A549 (cell line): ENCODE data around the gene CFAP43. TPM values are rescaled to one million over a fixed set of nuclear protein-coding genes. Genes with fewer than 3 reads are reported as not detected.
A peak's percentile ranks its signal among the peaks of the same experiment; 100 is the strongest.

Experiments used
- ATAC-seq, 2 experiments: fragments of 200-7000 bp in 1 of 2; fragments of >200 bp in 1 of 2; cut with Nextera tagmentation in 1 of 2; cut with Tn5 transposase in 1 of 2; 3 replicates each; pipeline versions ENCODE4 v1.8.0 to v1.9.1; 2018 to 2020; ENCODE audit warnings: mild to moderate bottlenecking in 1 of 2, moderate library complexity in 1 of 2
- CTCF ChIA-PET: fragments of 300-600 bp; sonication (Branson Sonifier 250); formaldehyde crosslinking; extraction: SDS; loops from one replicate; lab custom pipeline; 2021; ENCODE audit warnings: antibody characterized with exemption, inconsistent platforms; lab: Yijun Ruan, JAX
- POLR2A ChIA-PET: fragments of 350-600 bp; formaldehyde crosslinking; extraction: SDS; loops from one replicate; lab custom pipeline; 2021; ENCODE audit warnings: antibody characterized with exemption, inconsistent platforms; lab: Yijun Ruan, JAX
- DNase-seq, 2 experiments: peaks; one replicate each; pipeline versions ENCODE4 v3.0.0 to v3.0.0-alpha.2; 2011 to 2016; ENCODE audit warnings: low read depth in 1 of 2, low spot score in 1 of 2
- FAIRE-seq: peaks from 2 replicates; lab custom pipeline; 2011; peaks lifted over from hg19 to GRCh38; lab: Jason Lieb, UNC
- H3K27ac ChIP-seq, 2 experiments: fragments of >200 bp; sonication (Bioruptor Twin); formaldehyde crosslinking; 3 replicates each; pipeline ENCODE4 v1.5.1; 2016 to 2017
- H3K4me1 ChIP-seq: fragments of >200 bp; sonication (Bioruptor Twin); formaldehyde crosslinking; 3 replicates; pipeline ENCODE4 v1.6.1; 2016
- H3K4me2 ChIP-seq: fragments of >200 bp; sonication (Bioruptor Twin); formaldehyde crosslinking; 3 replicates; pipeline ENCODE4 v1.6.1; 2016
- H3K4me3 ChIP-seq: fragments of >200 bp; sonication (Bioruptor Twin); formaldehyde crosslinking; 3 replicates; pipeline ENCODE4 v1.5.1; 2016
- H3K9me3 ChIP-seq: fragments of >200 bp; sonication (Bioruptor Twin); formaldehyde crosslinking; 3 replicates; pipeline ENCODE4 v1.6.1; 2016
- BCL3 ChIP-seq: fragments of >200 bp; sonication (Bioruptor Twin); formaldehyde crosslinking; IDR thresholded peaks from 3 replicates; pipeline ENCODE4 v1.6.1; 2016
- BHLHE40 ChIP-seq: IDR thresholded peaks from 2 replicates; pipeline ENCODE4 v1.6.1; 2012; ENCODE audit warnings: low read depth, low read length, inconsistent platforms
- CBX2 ChIP-seq: fragments of 200-600 bp; sonication (generic); IDR thresholded peaks from 2 replicates; pipeline ENCODE4 v1.6.1; 2016; ENCODE audit warnings: low read depth, mild to moderate bottlenecking, borderline replicate concordance
- CEBPB ChIP-seq, 2 experiments: fragments of >200 bp in 1 of 2; sonication (Bioruptor Twin) in 1 of 2; formaldehyde crosslinking in 1 of 2; IDR thresholded peaks; 2 replicates each; pipeline ENCODE4 v1.6.1; 2012 to 2016
- CHD2 ChIP-seq: fragments of 150-350 bp; IDR thresholded peaks from 2 replicates; pipeline ENCODE4 v1.6.1; 2014; ENCODE audit warnings: low read length; ENCODE audit not compliant: partially characterized antibody
- CHD4 ChIP-seq: fragments of 200-600 bp; sonication (generic); IDR thresholded peaks from 2 replicates; pipeline ENCODE4 v1.6.1; 2016; ENCODE audit warnings: antibody characterized with exemption, mild to moderate bottlenecking, borderline replicate concordance
- E2F6 ChIP-seq: IDR thresholded peaks from 2 replicates; pipeline ENCODE4 v1.6.1; 2012; ENCODE audit warnings: low read depth, borderline replicate concordance
- EHF ChIP-seq: fragments of 250-450 bp; sonication (Bioruptor Pico); IDR thresholded peaks from 2 replicates; pipeline ENCODE4 v1.5.0; 2020; ENCODE audit warnings: mild to moderate bottlenecking
- EHMT2 ChIP-seq: fragments of 200-600 bp; sonication (generic); IDR thresholded peaks from 2 replicates; pipeline ENCODE4 v1.6.1; 2016; ENCODE audit warnings: antibody characterized with exemption, low read depth, mild to moderate bottlenecking, moderate library complexity
- EP300 ChIP-seq, 2 experiments: fragments of >200 bp; sonication (Bioruptor Twin); formaldehyde crosslinking; IDR thresholded peaks; 2 replicates in 1 of 2; 3 replicates in 1 of 2; pipeline ENCODE4 v1.6.1; 2016 to 2017
- ESRRA ChIP-seq: fragments of 150-350 bp; IDR thresholded peaks from 2 replicates; pipeline ENCODE4 v1.6.1; 2014; ENCODE audit warnings: mild to moderate bottlenecking, low read length, borderline replicate concordance
- FOSL2 ChIP-seq, 2 experiments: fragments of 450-650 bp in 1 of 2; fragments of >200 bp in 1 of 2; sonication (Bioruptor Twin) in 1 of 2; formaldehyde crosslinking; IDR thresholded peaks; 2 replicates each; pipeline versions ENCODE4 v1.5.0 to v1.6.1; 2016 to 2020; ENCODE audit warnings: mild to moderate bottlenecking in 1 of 2, moderate library complexity in 1 of 2
- HEYL ChIP-seq: fragments of 250-450 bp; sonication (Bioruptor Pico); IDR thresholded peaks from 2 replicates; pipeline ENCODE4 v1.8.0; 2021; ENCODE audit warnings: mild to moderate bottlenecking, moderate library complexity
- HMGXB4 ChIP-seq: fragments of 250-450 bp; sonication (Bioruptor Pico); IDR thresholded peaks from 2 replicates; pipeline ENCODE4 v1.5.0; 2021; ENCODE audit warnings: mild to moderate bottlenecking, moderate library complexity, borderline replicate concordance
- HOXB5 ChIP-seq: fragments of 250-450 bp; sonication (Bioruptor Pico); IDR thresholded peaks from 2 replicates; pipeline ENCODE4 v1.5.0; 2020; ENCODE audit warnings: mild to moderate bottlenecking, moderate library complexity
- JUNB ChIP-seq: fragments of >200 bp; sonication (Bioruptor Twin); formaldehyde crosslinking; IDR thresholded peaks from 2 replicates; pipeline ENCODE4 v1.6.1; 2016
- KDM1A ChIP-seq: fragments of 200-600 bp; sonication (generic); IDR thresholded peaks from 2 replicates; pipeline ENCODE4 v1.6.1; 2016; ENCODE audit warnings: low read depth, mild to moderate bottlenecking
- MYC ChIP-seq: IDR thresholded peaks from 2 replicates; pipeline ENCODE4 v1.6.1; 2012; ENCODE audit warnings: mild to moderate bottlenecking, inconsistent platforms, low read length, improper control_type of control experiment, borderline replicate concordance
- NPAS2 ChIP-seq: fragments of 250-450 bp; sonication (Bioruptor Pico); IDR thresholded peaks from 2 replicates; pipeline ENCODE4 v1.8.0; 2022; ENCODE audit warnings: mild to moderate bottlenecking, moderate library complexity, borderline replicate concordance
- POLR2AphosphoS2 ChIP-seq: conservative IDR thresholded peaks from 2 replicates; pipeline ENCODE4 v1.6.1; 2012; ENCODE audit warnings: low read length, improper control_type of control experiment, inconsistent platforms
- RAD21 ChIP-seq, 2 experiments: fragments of >200 bp in 1 of 2; sonication (Bioruptor Twin) in 1 of 2; formaldehyde crosslinking in 1 of 2; IDR thresholded peaks in 1 of 2; conservative IDR thresholded peaks in 1 of 2; 2 replicates in 1 of 2; 3 replicates in 1 of 2; pipeline ENCODE4 v1.6.1; 2012 to 2018; ENCODE audit warnings: inconsistent platforms in 1 of 2
- RARB ChIP-seq: fragments of 250-450 bp; sonication (Bioruptor Pico); IDR thresholded peaks from 2 replicates; pipeline ENCODE4 v1.8.0; 2021; ENCODE audit warnings: mild to moderate bottlenecking, moderate library complexity
- RFX5 ChIP-seq: fragments of 450-650 bp; IDR thresholded peaks from 2 replicates; pipeline ENCODE4 v1.7.1; 2014; ENCODE audit warnings: antibody characterized with exemption, mild to moderate bottlenecking, moderate library complexity
- RNF2 ChIP-seq: fragments of 200-600 bp; sonication (generic); IDR thresholded peaks from 2 replicates; pipeline ENCODE4 v1.6.1; 2016; ENCODE audit warnings: low read depth, mild to moderate bottlenecking, antibody characterized with exemption, moderate library complexity, borderline replicate concordance
- SMC3 ChIP-seq: fragments of >200 bp; sonication (Bioruptor Twin); formaldehyde crosslinking; IDR thresholded peaks from 3 replicates; pipeline ENCODE4 v1.6.1; 2018; ENCODE audit warnings: inconsistent platforms
- TP53 ChIP-seq: fragments of 250-450 bp; sonication (Bioruptor Pico); IDR thresholded peaks from 2 replicates; pipeline ENCODE4 v1.5.0; 2021; ENCODE audit warnings: mild to moderate bottlenecking, moderate library complexity
- USF2 ChIP-seq: fragments of 450-650 bp; IDR thresholded peaks from 2 replicates; pipeline ENCODE4 v1.6.1; 2014; ENCODE audit warnings: antibody characterized with exemption
- ZC3H11A ChIP-seq: fragments of 450-650 bp; IDR thresholded peaks from 2 replicates; pipeline ENCODE4 v1.6.1; 2014; ENCODE audit warnings: antibody characterized with exemption, mild to moderate bottlenecking
- ZNF302 ChIP-seq: fragments of 250-450 bp; sonication (Bioruptor Pico); IDR thresholded peaks from 2 replicates; pipeline ENCODE4 v1.9.0; 2021; ENCODE audit warnings: inconsistent platforms, mild to moderate bottlenecking, moderate library complexity
- WGBS: methylation state at CpG from one replicate; pipeline ENCODE4 v1.1.6; 2017; ENCODE audit errors: missing lambda C conversion rate; 5-methylcytosine and 5-hydroxymethylcytosine counted together
- polyA plus RNA-seq, 4 experiments: library from polyadenylated mRNA; depleted of rRNA in 3 of 4; stranded (reverse); fragments of >200 nt; fragmentation: RNase III in 1 of 4; extraction: RNeasy Plus Mini Kit Qiagen cat#74134 plus additional on column Dnase treatment in 1 of 4; gene quantifications; 2 replicates in 3 of 4; 3 replicates in 1 of 4; pipeline ENCODE4 v1.2.3, GENCODE V29; 2011 to 2017

CFAP43 gene
- polyA plus RNA-seq, 2 of the 4 experiments (the other 2 are of a cell fraction), result 0.31 to 0.75 TPM

- ATAC-seq, result no peak
- peak overlapping the region; percentile 15; the same call in 2 of the 3 replicates for H3K4me2 ChIP-seq
- WGBS, result 83% methylated on average over 6 of the region's 6 CpGs
- no peak for FAIRE-seq
- TF ChIP-seq NPAS2 (CRISPR knock-in tag) (no peak), EP300 (IDR thresholded peaks at IDR 0.05) (no peak), BHLHE40 (no peak)
- DNase-seq, result no peak
- POLR2A ChIA-PET, result no interaction called here
- H3K4me1 ChIP-seq, result peaks cover 37% of the 10 kb centered on the region
- no peak overlapping the region for H3K4me3 ChIP-seq
- H3K27ac ChIP-seq, result peak overlapping the region in 1 of 2 experiments; percentile 11; a peak in 1 of 6 replicates
- H3K9me3 ChIP-seq, result no peaks in the 10 kb centered on the region
- CTCF ChIA-PET, result interaction anchor here (0.7 to 3.4 kb wide), 4 partner anchors 8 to 90 kb away, joined by 3 to 11 read pairs (median 4); no protein-coding TSS in a partner anchor
Measured at GRCh38 chr10:104259999-104260774, 28.0 kb upstream of the CFAP43 start.

- 85% methylated on average over 3 of the region's 3 CpGs for WGBS
- Histone ChIP-seq H3K4me1 (peaks cover 37% of the 10 kb centered on the region), H3K4me2 (no peak overlapping the region), H3K9me3 (no peaks in the 10 kb centered on the region), H3K4me3 (no peak overlapping the region), H3K27ac (no peak overlapping the region)
- FAIRE-seq (no peak), DNase-seq (no peak), ATAC-seq (no peak)
- ChIA-PET POLR2A (no interaction called here), CTCF (interaction anchor here (0.7 to 3.4 kb wide), 4 partner anchors 8 to 91 kb away, joined by 3 to 11 read pairs (median 4); no protein-coding TSS in a partner anchor)
- TF ChIP-seq POLR2AphosphoS2 (no peak), RAD21 (conservative IDR thresholded peaks at IDR 0.05 in 1 of 2, IDR thresholded peaks at IDR 0.05 in 1 of 2) (no peak), E2F6 (no peak), EHMT2 (no peak), CHD4 (no peak), HMGXB4 (CRISPR knock-in tag) (no peak), BHLHE40 (no peak), EHF (CRISPR knock-in tag) (no peak), EP300 (IDR thresholded peaks at IDR 0.05) (no peak), ZNF302 (CRISPR knock-in tag) (no peak), HEYL (no peak), HOXB5 (CRISPR knock-in tag) (no peak)
Measured at GRCh38 chr10:104259456-104259855, 27.3 kb upstream of the CFAP43 start.

GRCh38 chr10:104258209-104258608 lies 26.0 kb upstream of the CFAP43 start:
- 86% methylated on average over 3 of the region's 3 CpGs for WGBS
- DNase-seq (no peak), ATAC-seq (no peak), FAIRE-seq (no peak)
- POLR2A ChIA-PET, result interaction anchor here (1.0 kb wide), 1 partner anchor 11 kb away, joined by 4 read pairs; the partner anchor contains the start of gene GSTO2
- H3K4me3 ChIP-seq, result no peak overlapping the region
- CTCF ChIA-PET, result interaction anchor here (3.4 kb wide), 1 partner anchor 16 kb away, joined by 11 read pairs; no protein-coding TSS in a partner anchor
- H3K4me2 ChIP-seq, result no peak overlapping the region
- no peaks in the 10 kb centered on the region for H3K9me3 ChIP-seq
- H3K27ac ChIP-seq, result no peak overlapping the region
- peaks cover 40% of the 10 kb centered on the region for H3K4me1 ChIP-seq
- TF ChIP-seq CHD2 (no peak), ESRRA (no peak), MYC (no peak), CBX2 (no peak), HEYL (no peak), KDM1A (no peak), EHF (CRISPR knock-in tag) (no peak), RNF2 (no peak), FOSL2 (IDR thresholded peaks at IDR 0.05) (no peak), FOSL2 (CRISPR knock-in tag; IDR thresholded peaks at IDR 0.05) (no peak), RARB (no peak), CEBPB (IDR thresholded peaks at IDR 0.05) (no peak), USF2 (no peak), SMC3 (no peak), TP53 (CRISPR knock-in tag) (no peak), RFX5 (no peak), BCL3 (no peak), JUNB (no peak), ZC3H11A (no peak)
